ENCODE data around the gene IFI27. TPM values are rescaled to one million over a fixed set of nuclear protein-coding genes. Genes with fewer than 3 reads are reported as not detected.

Gene IFI27
- total RNA-seq, 4 donors from 2014 or later: 285 to 1,264 (median 308) TPM

GRCh38 chr14:94129111-94129757 is 18.7 kb downstream of the IFI27 start, which contains the start of gene IFI27L2:
TSS of gene IFI27L2 (minus strand) at chr14:94129604. CDS start at chr14:94129564, 40 bp downstream.
- DNase-seq (ENCODE audit: low spot score) (peak; percentile 44), ATAC-seq (ENCODE audit: low FRiP score) (peak; percentile 92)
- TF ChIP-seq CTCF (IDR thresholded peaks at IDR 0.05): no peak

GRCh38 chr14:94129758-94130414 is 19.4 kb downstream of the IFI27 start:
- no peak for DNase-seq (ENCODE audit: low spot score)
- TF ChIP-seq CTCF (IDR thresholded peaks at IDR 0.05): no peak
- peak; percentile 49 for ATAC-seq (ENCODE audit: low FRiP score)

GRCh38 chr14:94132285-94132887 is 21.9 kb downstream of the IFI27 start:
- ATAC-seq (ENCODE audit: low FRiP score) (no peak), DNase-seq (ENCODE audit: low spot score) (no peak)
- TF ChIP-seq CTCF (IDR thresholded peaks at IDR 0.05): no peak

GRCh38 chr14:94135476-94135875 is 24.9 kb downstream of the IFI27 start:
- ATAC-seq (ENCODE audit: low FRiP score) (no peak), DNase-seq (ENCODE audit: low spot score) (no peak)
- TF ChIP-seq CTCF (IDR thresholded peaks at IDR 0.05): no peak

GRCh38 chr14:94136575-94137331 is 26.2 kb downstream of the IFI27 start:
- ATAC-seq (ENCODE audit: low FRiP score): peak; percentile 86
- peak; percentile 99 for DNase-seq (ENCODE audit: low spot score)
- peak in 2 of 3 donors; percentile 60 to 90 for TF ChIP-seq CTCF (IDR thresholded peaks at IDR 0.05)

GRCh38 chr14:94138251-94138650 is 27.7 kb downstream of the IFI27 start:
- DNase-seq (ENCODE audit: low spot score) (no peak), ATAC-seq (ENCODE audit: low FRiP score) (no peak)
- TF ChIP-seq CTCF (IDR thresholded peaks at IDR 0.05): no peak
